Stimulated activated CD4-positive, alpha-beta T cell treated with anti-CD3 and anti-CD28 coated beads, Interleukin-1b, Interleukin-23, amount 100 ng/mL, for 48 hours (primary cell): ENCODE measurements around the gene FILIP1.
"Not testable (repeated sequence)": the region's sequence is repeated elsewhere in the genome, so short reads cannot be mapped to it uniquely, and the experiment has no call there.

Source experiments
- DNase-seq: peaks from one replicate; pipeline ENCODE4 v3.0.0-alpha.2; 2020

FILIP1 gene

DNA sequence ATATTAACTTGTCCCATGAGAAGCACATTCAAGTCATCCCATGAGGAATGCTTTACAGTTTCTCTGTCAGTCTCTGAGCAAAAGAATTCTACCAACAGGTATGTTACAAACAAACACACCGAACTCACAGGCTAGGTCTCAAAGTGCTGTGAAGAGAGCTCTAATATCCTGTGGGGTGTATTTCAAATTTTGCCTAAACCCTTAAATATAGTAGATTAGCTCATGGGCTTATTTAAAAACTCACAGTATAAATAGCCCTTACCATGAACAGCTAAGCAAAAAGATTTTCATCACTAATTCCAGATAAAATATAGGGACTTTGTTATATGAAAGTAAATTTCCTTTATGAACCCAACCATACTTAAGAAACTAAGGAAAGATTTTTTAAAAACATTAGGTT lies 77.8 kb downstream of the FILIP1 start:
- DNase-seq = no peak

GRCh38 chr6:75414445-75415021 lies 79.1 kb downstream of the FILIP1 start:
- DNase-seq = no peak

DNA sequence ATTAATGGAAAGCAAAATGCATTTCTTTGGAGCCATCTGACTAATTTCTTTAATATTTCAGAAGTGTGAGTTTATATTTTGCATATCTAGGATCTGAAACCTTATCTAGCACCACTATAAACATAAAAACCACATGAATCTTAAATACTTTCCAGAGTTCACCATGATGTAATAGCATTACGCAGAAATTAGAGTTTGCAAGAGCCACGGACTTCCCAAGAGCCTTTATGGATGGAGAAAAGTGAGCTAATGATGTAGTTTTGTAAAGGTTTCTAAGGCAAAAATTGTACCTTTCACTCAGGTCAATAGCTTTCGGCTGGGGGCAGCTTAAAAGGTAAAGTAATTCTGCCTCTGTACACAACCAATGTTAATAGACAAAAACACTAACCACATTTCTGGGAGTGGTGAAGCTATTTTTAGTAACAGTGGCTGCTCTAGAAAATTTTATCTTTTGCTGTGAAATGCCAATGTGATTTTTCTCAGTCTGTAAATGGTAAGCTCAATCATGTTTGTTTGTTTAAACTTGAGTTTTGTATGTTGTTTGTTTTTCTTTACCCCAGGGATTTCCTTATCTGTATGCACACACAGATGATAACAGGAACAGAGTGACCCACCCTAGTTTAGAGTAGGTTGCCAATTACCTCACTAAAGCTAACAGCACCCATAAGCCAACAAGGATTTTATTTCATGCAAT lies 80.5 kb downstream of the FILIP1 start:
- no peak for DNase-seq

- not testable (repeated sequence) for DNase-seq
Observed at GRCh38 chr6:75410564-75410963, 83.0 kb downstream of the FILIP1 start.

DNA sequence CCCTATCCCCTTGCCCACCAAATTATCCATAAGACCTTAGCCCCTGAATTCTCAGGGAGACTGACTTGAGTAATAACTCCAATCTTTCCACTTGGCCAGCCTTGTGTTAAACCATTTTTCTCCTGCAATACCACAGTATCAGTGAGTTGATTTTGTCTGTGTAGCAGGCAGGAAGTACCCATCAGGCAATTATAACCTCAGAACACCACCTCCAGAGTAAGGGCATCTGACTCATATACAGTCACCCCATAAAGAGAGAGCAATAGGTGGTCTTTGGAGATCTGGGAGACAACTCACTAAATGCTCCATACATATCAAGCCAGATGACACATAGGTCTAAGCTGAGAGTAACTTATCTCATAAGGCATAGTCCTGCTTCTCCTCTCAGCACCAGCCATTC lies 83.7 kb downstream of the FILIP1 start:
- DNase-seq = no peak

GRCh38 chr6:75409286-75409685 lies 84.3 kb downstream of the FILIP1 start:
- no peak for DNase-seq

DNA sequence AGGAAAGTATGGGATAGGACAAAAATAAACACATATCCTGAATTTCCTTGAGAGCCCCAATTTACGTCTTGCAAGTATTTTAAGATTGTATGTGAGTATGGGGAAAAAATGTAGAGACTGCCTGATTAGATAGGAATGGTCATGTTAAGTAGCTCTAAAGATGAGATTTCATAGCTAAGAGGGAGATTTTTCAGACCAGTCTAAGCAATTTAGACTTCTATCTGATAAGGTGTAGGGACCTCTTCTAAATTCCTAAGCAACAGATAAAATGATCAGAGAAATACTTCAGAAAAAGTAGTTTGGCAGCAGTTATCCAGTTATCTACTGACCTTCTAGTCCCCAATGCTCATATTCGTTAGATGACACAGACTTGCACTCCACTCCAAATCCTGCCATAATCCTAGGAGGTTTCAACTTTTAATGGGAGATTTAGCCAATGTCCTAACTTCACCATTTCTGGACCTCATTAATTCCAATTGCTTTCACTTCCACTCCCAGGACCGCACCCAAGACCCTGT lies 90.0 kb downstream of the FILIP1 start:
- no peak for DNase-seq

DNA sequence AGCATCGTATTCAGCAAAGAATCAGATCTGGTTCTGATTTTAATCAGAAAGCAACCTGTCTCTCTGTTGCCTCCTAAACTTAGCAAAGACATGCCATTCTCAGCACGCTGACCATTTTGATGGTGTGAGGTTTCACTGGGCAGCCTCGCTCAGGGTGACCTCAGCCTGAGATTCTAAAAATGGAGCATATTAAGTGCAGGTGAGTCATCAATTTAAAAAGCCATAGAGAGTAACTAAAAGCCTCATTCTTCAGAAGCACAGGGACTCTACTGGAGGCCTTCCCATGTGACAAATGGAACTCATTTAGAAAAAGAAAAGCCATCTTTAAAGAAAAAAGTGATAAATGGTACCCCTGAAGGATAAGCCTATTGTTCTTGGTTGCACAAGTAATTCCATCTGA lies 91.3 kb downstream of the FILIP1 start:
- no peak for DNase-seq

GRCh38 chr6:75397656-75398465 lies 95.7 kb downstream of the FILIP1 start:
- no peak for DNase-seq

DNA sequence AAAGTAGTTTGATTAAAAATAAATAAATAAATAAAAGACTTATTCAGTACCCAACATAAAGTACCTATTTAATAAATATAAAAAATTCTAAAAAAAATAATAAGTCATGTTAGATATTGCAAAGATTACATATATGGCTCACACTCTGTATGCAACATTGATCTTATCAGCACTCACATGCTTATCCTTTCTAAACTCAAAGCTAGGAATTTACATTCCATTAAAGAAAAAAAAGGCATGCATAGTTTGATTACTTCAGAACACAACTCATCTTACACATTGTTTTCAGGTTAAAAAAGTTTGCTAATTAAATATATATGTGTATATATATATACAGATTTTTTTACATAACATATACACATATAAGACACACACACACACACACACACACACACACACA lies 96.4 kb downstream of the FILIP1 start:
- DNase-seq = no peak

DNA sequence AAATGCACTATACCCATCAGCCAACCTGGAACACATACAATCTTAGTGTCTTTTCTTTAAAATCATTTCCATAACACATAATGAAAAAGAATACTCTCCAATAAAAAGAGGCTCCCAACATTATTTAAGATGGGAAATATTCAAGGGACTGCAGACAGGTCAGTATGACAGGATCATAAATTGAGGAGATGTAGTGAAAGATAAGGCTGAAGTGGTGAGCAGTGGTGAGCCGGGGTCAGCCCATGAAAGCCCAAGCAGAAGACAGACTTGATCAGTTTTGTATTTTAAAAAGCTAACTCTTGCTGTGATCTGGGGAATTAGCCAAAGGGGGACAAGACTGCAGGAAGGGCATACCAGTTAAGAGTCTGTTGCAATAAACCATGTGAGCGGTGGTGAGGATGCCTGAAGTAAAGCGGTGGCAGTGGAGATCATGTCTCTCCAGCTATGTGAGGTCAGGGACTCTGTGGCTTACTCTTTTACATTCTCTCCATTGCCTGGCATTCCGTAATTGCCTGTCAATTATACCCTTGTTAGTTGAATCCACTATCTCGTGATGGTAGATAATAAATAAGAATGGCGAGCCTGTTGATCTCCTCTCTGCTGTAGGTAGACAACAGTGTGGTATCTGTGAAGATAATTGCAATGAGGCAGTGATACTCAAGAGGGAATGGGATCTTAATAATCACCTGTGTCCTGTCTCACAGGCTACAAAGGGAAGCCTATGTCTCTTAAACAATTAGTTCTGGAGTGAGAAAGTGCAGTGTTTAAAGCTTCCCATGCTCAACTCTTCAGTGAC lies 97.4 kb downstream of the FILIP1 start:
- DNase-seq = no peak

- no peak for DNase-seq
Observed at GRCh38 chr6:75393806-75394205, 99.8 kb downstream of the FILIP1 start.

DNA sequence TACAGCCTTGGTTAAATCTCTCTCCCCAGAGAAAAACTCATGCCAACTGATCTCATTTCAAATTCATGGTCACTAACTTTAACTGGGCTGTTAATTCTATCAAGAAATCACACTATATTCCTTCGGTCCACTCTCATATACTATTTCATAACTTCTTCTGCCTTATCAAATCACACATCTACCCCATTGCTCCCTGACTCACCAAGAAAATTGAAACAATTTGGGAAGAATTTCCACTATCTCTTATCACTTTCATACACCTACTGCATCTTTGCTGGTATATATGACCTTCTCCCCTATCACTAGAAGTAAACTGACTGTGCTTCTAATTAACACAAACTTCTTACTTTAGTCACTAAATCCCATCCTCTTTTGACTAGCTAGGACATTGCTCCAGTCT lies 102.3 kb downstream of the FILIP1 start:
- DNase-seq = no peak

DNA sequence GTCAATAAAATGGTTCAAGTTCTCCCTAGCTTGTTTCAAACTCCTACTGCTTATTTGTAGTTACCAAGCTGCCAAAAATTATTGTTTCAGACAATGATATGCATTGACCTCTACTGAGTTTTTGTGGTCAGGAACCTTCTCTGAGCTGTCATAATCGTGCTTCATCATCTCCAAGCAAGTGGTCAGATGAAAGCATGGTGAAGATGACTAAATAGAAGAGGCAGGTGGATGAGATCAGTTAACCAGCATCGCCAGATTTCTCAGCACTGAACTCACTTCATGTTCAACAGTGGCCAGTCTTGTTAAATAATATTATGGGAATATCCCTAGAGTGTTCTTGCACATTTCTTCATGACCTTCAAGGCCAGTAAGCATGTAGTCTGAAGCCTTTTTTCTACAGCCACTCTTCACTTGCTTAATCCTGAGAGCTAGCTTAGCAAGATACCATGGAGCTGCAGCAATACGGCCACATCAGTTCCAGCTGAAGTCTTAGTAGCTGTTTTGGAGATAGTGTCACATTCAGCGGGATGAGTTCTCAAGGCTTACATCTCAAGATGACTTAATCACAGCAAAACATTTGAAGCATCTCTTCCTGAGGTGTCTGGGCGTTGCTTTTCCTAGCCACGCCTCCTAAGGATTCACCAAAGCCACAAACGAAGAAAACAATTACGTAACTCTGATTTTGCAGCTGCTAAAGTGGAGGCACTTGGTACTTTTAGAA lies 107.4 kb downstream of the FILIP1 start:
- no peak for DNase-seq

- no peak for DNase-seq
Observed at GRCh38 chr6:75384116-75384515, 109.5 kb downstream of the FILIP1 start.

DNA sequence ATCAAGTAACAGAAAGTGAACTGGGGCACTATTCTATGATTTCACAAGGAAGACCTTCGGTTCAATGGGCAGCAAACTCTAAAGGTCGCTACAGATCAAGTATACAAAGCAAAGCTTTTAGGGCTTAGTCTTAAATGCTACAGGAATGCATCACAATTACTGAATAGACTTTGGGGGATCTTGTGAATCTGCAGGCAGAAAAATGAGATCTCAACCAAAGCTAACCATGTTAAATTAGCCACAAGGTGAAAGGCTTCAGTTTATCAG lies 111.0 kb downstream of the FILIP1 start:
- no peak for DNase-seq

- DNase-seq = no peak
Observed at GRCh38 chr6:75381877-75382633, 111.5 kb downstream of the FILIP1 start.

- DNase-seq = no peak
Observed at GRCh38 chr6:75379536-75379935, 114.1 kb downstream of the FILIP1 start.

DNA sequence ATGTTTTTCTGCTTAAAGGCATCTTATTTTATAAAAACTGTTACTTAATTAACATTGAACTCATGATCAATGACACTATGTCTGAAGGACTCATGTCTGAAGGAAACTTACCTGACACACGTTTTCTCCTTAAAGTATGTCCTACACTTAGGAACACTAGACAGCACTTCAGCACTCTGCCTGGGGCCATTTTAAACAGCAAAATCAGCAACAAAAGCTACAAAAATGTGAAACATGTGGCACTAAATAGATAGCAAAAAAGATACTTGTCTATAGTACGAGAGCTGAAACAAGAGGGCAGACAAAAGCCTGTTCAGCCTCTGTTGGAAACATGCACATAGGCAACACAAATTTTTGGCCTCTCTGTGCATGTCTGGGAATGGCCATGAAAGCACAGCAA lies 115.5 kb downstream of the FILIP1 start:
- DNase-seq = no peak

DNA sequence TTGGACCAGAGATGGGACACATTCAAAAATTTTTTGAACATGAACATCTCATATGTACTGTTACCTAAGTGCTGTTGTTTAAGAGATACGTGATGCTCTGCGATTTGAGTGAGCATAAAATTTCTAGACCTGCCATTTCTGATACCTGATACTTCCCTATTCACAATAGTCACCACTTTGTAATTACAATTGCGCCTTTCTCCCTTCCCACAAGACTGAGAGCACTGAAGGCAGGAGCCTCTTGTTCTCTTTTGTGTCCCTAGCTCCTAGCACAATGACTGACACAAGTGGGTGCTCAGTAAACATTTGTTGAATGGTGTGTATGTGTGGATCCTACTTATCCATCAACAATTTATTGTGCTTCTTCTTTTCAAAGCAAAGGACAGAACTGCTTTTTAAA lies 116.2 kb downstream of the FILIP1 start:
- DNase-seq = no peak

DNA sequence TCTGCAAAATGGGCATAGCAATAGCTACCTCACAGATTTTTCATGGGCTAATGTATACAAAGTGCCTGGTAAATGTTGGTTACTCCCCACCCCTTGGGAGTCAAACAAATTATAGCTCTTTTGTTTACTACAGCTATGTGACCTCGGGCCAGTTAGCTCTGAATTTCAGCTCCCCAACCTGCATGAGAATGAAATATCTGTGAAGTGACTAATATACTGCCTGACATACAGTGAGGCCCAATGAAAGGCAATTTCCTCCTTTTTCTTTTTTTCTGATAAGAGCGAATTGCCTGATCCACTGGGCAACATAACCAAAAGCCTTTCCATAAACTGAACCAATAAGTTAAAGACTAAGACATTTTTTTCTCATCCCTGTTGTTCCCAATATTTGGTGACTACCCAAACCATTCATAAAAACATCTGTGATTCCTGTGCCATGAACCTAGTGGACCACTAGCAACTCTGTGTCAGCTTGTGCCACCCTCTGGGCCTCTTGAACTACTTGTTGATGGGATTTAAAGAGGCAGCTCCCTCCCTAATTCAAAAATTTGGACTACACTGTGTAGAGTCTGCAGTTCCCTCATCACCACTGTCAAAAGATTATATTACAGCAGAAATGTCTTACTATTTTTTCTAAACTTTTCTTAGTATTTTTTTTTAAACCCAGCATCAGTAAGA lies 117.1 kb downstream of the FILIP1 start:
- DNase-seq = no peak
